ENCODE measurements around the gene WDR83. TPM values are rescaled to one million over a fixed set of nuclear protein-coding genes. Genes with fewer than 3 reads are reported as not detected.

WDR83 gene
- total and polyA plus RNA-seq, 2 of the 4 experiments (the other 2 are of a cell fraction), result 5.9 to 8.9 TPM

DNA sequence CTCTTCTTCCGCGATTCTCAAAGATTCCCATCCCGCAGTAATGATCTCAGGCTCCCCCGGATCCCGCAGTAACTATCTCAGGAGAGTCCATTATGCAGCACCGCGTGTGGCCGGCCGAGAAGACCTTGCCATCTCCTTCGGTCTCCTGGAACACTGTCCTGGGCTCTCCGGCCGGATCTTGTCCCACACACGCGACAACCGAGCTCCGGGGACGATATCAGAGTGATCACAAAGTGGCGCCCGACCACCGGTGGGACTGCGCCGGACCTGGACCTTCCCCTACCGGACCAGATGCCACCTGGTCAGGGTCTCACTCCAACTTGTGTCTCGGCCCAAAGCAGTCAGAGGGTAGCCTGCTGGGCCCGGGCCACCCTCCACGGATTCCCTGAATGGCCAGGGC is 24.1 kb upstream of the WDR83 start:
- Histone ChIP-seq H2AK5ac (ENCODE audit: low read depth, low read length) (no peak overlapping the region), H3K9ac (ENCODE audit: low read depth, low read length) (no peak overlapping the region), H4K20me1 (ENCODE audit: insufficient read depth, low read length) (no peaks in the 10 kb centered on the region), H3K4ac (ENCODE audit: low read depth, low read length) (no peak overlapping the region), H3K18ac (ENCODE audit: low read depth, low read length) (no peak overlapping the region), H3K36me3 (ENCODE audit: control insufficient read depth, insufficient read depth, low read length) (no peaks in the 10 kb centered on the region), H3K14ac (replicated peaks; ENCODE audit: low read depth, low read length) (no peak overlapping the region), H3K4me3 (ENCODE audit: insufficient read depth, low read depth, low read length) (no peak overlapping the region), H2AFZ (replicated peaks; ENCODE audit: low read length, poor library complexity) (no peak overlapping the region), H3K23ac (ENCODE audit: low read depth, low read length) (no peak overlapping the region), H3K56ac (ENCODE audit: extremely low read depth, insufficient read depth, low read length) (no peak overlapping the region), H4K8ac (ENCODE audit: low read depth in 2 of 2, low read length in 2 of 2) (no peak overlapping the region), H2AK9ac (replicated peaks; ENCODE audit: low read depth, low read length, poor library complexity) (no peak overlapping the region), H3K4me2 (ENCODE audit: low read depth, low read length) (no peak overlapping the region), H2BK15ac (ENCODE audit: low read depth, low read length) (no peak overlapping the region), H3K27me3 (ENCODE audit: control insufficient read depth, insufficient read depth, low read length) (no peaks in the 10 kb centered on the region), H2BK20ac (ENCODE audit: low read depth, low read length) (no peak overlapping the region), H4K5ac (ENCODE audit: low read depth, low read length) (no peak overlapping the region), H3K9me1 (ENCODE audit: insufficient read depth, low read length) (no peaks in the 10 kb centered on the region), H3K4me1 (ENCODE audit: control insufficient read depth, insufficient read depth, low read length) (peaks cover 3% of the 10 kb centered on the region), H2BK5ac (ENCODE audit: low read depth, low read length, poor library complexity, severe bottlenecking) (no peak overlapping the region), H4K91ac (ENCODE audit: insufficient read depth, low read depth, low read length) (no peak overlapping the region), H2BK120ac (ENCODE audit: low read depth, low read length) (no peak overlapping the region), H3K9me3 (ENCODE audit: control insufficient read depth, insufficient read depth, low read length) (no peaks in the 10 kb centered on the region), H3K79me1 (ENCODE audit: low read depth in 1 of 2, low read length in 2 of 2) (no peaks in the 10 kb centered on the region), H3K27ac (ENCODE audit: insufficient read depth, low read length) (no peak overlapping the region)
- BruUV-seq (replicated peaks), result no TSS peak
- no peak for TF ChIP-seq MXI1 (IDR thresholded peaks at IDR 0.05; ENCODE audit: borderline replicate concordance, low read depth, low read length)
- TF ChIP-seq FOS (IDR thresholded peaks at IDR 0.05; ENCODE audit: low read depth, low read length), result no peak
- TF ChIP-seq MAZ (IDR thresholded peaks at IDR 0.05; ENCODE audit: borderline replicate concordance, low read depth, low read length), result no peak
- no peak for TF ChIP-seq RAD21 (IDR thresholded peaks at IDR 0.05; ENCODE audit: low read length)
- TF ChIP-seq POLR2A (IDR thresholded peaks at IDR 0.05; ENCODE audit: low read depth, low read length), result no peak
- TF ChIP-seq, protein P1, sequence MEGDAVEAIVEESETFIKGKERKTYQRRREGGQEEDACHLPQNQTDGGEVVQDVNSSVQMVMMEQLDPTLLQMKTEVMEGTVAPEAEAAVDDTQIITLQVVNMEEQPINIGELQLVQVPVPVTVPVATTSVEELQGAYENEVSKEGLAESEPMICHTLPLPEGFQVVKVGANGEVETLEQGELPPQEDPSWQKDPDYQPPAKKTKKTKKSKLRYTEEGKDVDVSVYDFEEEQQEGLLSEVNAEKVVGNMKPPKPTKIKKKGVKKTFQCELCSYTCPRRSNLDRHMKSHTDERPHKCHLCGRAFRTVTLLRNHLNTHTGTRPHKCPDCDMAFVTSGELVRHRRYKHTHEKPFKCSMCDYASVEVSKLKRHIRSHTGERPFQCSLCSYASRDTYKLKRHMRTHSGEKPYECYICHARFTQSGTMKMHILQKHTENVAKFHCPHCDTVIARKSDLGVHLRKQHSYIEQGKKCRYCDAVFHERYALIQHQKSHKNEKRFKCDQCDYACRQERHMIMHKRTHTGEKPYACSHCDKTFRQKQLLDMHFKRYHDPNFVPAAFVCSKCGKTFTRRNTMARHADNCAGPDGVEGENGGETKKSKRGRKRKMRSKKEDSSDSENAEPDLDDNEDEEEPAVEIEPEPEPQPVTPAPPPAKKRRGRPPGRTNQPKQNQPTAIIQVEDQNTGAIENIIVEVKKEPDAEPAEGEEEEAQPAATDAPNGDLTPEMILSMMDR (conservative IDR thresholded peaks at IDR 0.05; ENCODE audit: low read depth, low read length), result no peak
- TF ChIP-seq, protein P2, sequence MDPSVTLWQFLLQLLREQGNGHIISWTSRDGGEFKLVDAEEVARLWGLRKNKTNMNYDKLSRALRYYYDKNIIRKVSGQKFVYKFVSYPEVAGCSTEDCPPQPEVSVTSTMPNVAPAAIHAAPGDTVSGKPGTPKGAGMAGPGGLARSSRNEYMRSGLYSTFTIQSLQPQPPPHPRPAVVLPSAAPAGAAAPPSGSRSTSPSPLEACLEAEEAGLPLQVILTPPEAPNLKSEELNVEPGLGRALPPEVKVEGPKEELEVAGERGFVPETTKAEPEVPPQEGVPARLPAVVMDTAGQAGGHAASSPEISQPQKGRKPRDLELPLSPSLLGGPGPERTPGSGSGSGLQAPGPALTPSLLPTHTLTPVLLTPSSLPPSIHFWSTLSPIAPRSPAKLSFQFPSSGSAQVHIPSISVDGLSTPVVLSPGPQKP (IDR thresholded peaks at IDR 0.05; ENCODE audit: borderline replicate concordance, low read depth, low read length), result no peak
- TF ChIP-seq SMC3 (IDR thresholded peaks at IDR 0.05; ENCODE audit: low read depth, low read length), result no peak
- no peak for TF ChIP-seq BHLHE40 (IDR thresholded peaks at IDR 0.05; ENCODE audit: low read depth, low read length)
- TF ChIP-seq CHD1 (IDR thresholded peaks at IDR 0.05; ENCODE audit: low read depth, low read length), result no peak
- no peak for TF ChIP-seq USF2 (IDR thresholded peaks at IDR 0.05; ENCODE audit: low read depth, low read length)
- TF ChIP-seq CEBPB (IDR thresholded peaks at IDR 0.05; ENCODE audit: low read depth, low read length), result no peak
- no peak for TF ChIP-seq RCOR1 (IDR thresholded peaks at IDR 0.05; ENCODE audit: insufficient replicate concordance, low read length)
- dilution Hi-C loops (cut with HindIII; ENCODE audit: low sequenced_read_pairs, unreplicated experiment), result no loop called here
- in situ Hi-C loops (cut with MboI; ENCODE audit: low sequenced_read_pairs), result no loop called here
- ATAC-seq (ENCODE audit: low read depth) (no peak), DNase-seq (no peak)
- POLR2A ChIA-PET (ENCODE audit: unreplicated experiment), result no interaction called here
- WGBS, 2 experiments (ENCODE audit: extremely low coverage in 2 of 2, insufficient read length in 1 of 2), result 96% methylated on average over 11 of the region's 26 CpGs; no CpG with 5 or more reads in 1 of the 2 experiments
- intact Hi-C loops (cut with micrococcal nuclease), result no loop called here
- CTCF ChIA-PET, result no interaction called here
